Smooth muscle cell (in vitro differentiated cells): ENCODE measurements around the gene ZNF148. TPM values are rescaled to one million over a fixed set of nuclear protein-coding genes. Genes with fewer than 3 reads are reported as not detected.
A peak's percentile ranks its signal among the peaks of the same experiment; 100 is the strongest.

Experiments used
- DNase-seq: peaks from one replicate; lab custom pipeline; 2025; ENCODE audit not compliant: unreplicated experiment; lab: John Stamatoyannopoulos, UW
- H2AFZ ChIP-seq: fragments of 200-600 bp; sonication (generic); 2 replicates; pipeline ENCODE4 v1.6.0; 2016; ENCODE audit warnings: antibody characterized with exemption, low read depth, mild to moderate bottlenecking
- H3F3A ChIP-seq: fragments of 200-600 bp; sonication (generic); 2 replicates; pipeline ENCODE4 v1.6.0; 2017; ENCODE audit warnings: antibody characterized with exemption, low read depth
- H3K27ac ChIP-seq: fragments of 200-600 bp; sonication (generic); 2 replicates; pipeline ENCODE4 v1.5.1; 2016; ENCODE audit warnings: low read depth, mild to moderate bottlenecking
- H3K27me3 ChIP-seq: fragments of 200-600 bp; sonication (generic); 2 replicates; pipeline ENCODE4 v1.6.1; 2016; ENCODE audit warnings: low read depth, mild to moderate bottlenecking
- H3K36me3 ChIP-seq: fragments of 200-600 bp; sonication (generic); 2 replicates; pipeline ENCODE4 v1.5.1; 2016; ENCODE audit warnings: low read depth
- H3K4me1 ChIP-seq: fragments of 200-600 bp; sonication (generic); 2 replicates; pipeline ENCODE4 v1.5.1; 2016; ENCODE audit warnings: low read depth
- H3K4me2 ChIP-seq: fragments of 200-600 bp; sonication (generic); 2 replicates; pipeline ENCODE4 v1.6.0; 2016; ENCODE audit warnings: mild to moderate bottlenecking
- H3K4me3 ChIP-seq: fragments of 200-600 bp; sonication (generic); 2 replicates; pipeline ENCODE4 v1.5.1; 2016; ENCODE audit warnings: mild to moderate bottlenecking
- H3K79me2 ChIP-seq: fragments of 200-600 bp; sonication (generic); 2 replicates; pipeline ENCODE4 v1.6.0; 2016; ENCODE audit warnings: low read depth, mild to moderate bottlenecking
- H3K9ac ChIP-seq: fragments of 200-600 bp; sonication (generic); 2 replicates; pipeline ENCODE4 v1.6.0; 2016; ENCODE audit warnings: low read depth
- H3K9me3 ChIP-seq: fragments of 200-600 bp; sonication (generic); replicated peaks from 2 replicates; pipeline ENCODE4 v1.5.1; 2016; ENCODE audit warnings: low read depth
- H4K20me1 ChIP-seq: fragments of 200-600 bp; sonication (generic); 2 replicates; pipeline ENCODE4 v1.6.0; 2016; ENCODE audit warnings: low read depth
- CTCF ChIP-seq: fragments of 200-600 bp; sonication (generic); IDR thresholded peaks from 2 replicates; pipeline ENCODE4 v1.5.1; 2017; ENCODE audit warnings: borderline replicate concordance, mild to moderate bottlenecking, antibody characterized with exemption; ENCODE audit not compliant: insufficient read depth, poor library complexity, severe bottlenecking
- WGBS: methylation state at CpG from one replicate; pipeline ENCODE4 v1.1.7; 2016; ENCODE audit warnings: low lambda C conversion rate; 5-methylcytosine and 5-hydroxymethylcytosine counted together
- polyA plus RNA-seq: library from polyadenylated mRNA; unstranded; fragments of >200 nt; fragmentation: Nextera tagmentation; extraction: Ambion mirVana; gene quantifications from 2 replicates; pipeline ENCODE4 v1.2.1, GENCODE V29; 2016
- total RNA-seq: library from RNA; depleted of rRNA; stranded (reverse); fragments of >200 nt; gene quantifications from 2 replicates; pipeline ENCODE4 v1.2.3, GENCODE V29; 2014

ZNF148 gene
- total and polyA plus RNA-seq, 2 experiments from 2014 or later = 23.6 to 27.7 TPM

DNA sequence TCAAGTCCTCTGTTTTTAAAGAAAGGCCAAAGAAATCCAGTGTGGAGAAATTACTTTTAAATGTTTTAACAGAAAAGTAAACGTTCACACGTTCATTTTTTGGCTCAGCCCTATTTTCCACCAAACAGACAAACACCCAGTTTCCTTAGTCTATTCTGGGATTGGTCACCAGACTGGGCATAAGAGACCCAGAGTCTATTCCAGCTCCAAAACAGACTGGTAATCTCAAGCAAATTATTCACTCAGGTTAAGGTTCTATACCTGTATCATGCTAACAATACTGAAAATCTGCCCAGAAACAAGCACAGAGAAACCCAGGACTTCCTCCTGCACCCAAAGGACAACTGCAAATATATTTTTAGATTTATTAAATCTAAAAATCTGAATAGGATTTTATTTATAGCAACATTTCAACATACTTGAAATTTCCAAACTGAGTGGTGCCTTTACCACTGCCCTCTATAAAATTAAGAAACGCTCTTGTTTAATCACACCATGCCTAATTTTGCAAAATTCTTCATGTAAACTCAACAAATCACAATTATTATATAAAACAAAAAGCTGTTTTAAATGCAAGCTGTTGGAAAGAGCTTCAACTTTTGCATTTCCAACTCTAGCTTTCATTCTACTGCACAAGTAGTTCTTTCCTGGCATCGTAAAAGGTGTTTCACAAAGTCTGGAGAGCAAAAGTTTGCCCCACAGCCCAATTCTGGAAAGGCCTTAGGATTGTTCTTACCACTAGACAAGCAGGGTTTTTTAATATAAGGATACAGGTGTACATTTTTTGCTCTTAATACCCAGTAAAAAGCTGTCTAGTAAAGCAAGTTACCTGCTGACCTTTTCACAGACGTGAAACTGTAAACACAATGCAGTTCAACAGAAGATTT, 18.7 kb downstream of the ZNF148 start:
- no peak for DNase-seq
- H2AFZ ChIP-seq = no peak overlapping the region
- H3K9ac ChIP-seq = no peak overlapping the region
- H3K36me3 ChIP-seq = no peaks in the 10 kb centered on the region
- H4K20me1 ChIP-seq = peaks cover 99% of the 10 kb centered on the region
- 89% methylated on average over 5 of the region's 5 CpGs for WGBS
- H3K27ac ChIP-seq = no peak overlapping the region
- H3K4me3 ChIP-seq = peak overlapping the region; percentile 55
- no peaks in the 10 kb centered on the region for H3K9me3 ChIP-seq
- TF ChIP-seq CTCF = no peak
- H3K27me3 ChIP-seq = no peaks in the 10 kb centered on the region
- H3F3A ChIP-seq = no peaks in the 10 kb centered on the region
- peak overlapping the region; percentile 84 for H3K4me2 ChIP-seq
- H3K79me2 ChIP-seq = peaks cover 100% of the 10 kb centered on the region
- peaks cover 9% of the 10 kb centered on the region for H3K4me1 ChIP-seq

- Histone ChIP-seq H3K36me3 (no peaks in the 10 kb centered on the region), H3F3A (no peaks in the 10 kb centered on the region), H3K4me3 (no peak overlapping the region), H3K4me1 (peaks cover 9% of the 10 kb centered on the region), H3K4me2 (no peak overlapping the region), H3K79me2 (peaks cover 100% of the 10 kb centered on the region), H3K27me3 (no peaks in the 10 kb centered on the region), H3K9me3 (no peaks in the 10 kb centered on the region), H3K27ac (no peak overlapping the region), H4K20me1 (peaks cover 98% of the 10 kb centered on the region), H2AFZ (no peak overlapping the region), H3K9ac (no peak overlapping the region)
- WGBS = 98% methylated on average over 3 of the region's 3 CpGs
- DNase-seq = no peak
- TF ChIP-seq CTCF = no peak
These were observed 21.5 kb downstream of the ZNF148 start for GRCh38 chr3:125353659-125354058.

DNA sequence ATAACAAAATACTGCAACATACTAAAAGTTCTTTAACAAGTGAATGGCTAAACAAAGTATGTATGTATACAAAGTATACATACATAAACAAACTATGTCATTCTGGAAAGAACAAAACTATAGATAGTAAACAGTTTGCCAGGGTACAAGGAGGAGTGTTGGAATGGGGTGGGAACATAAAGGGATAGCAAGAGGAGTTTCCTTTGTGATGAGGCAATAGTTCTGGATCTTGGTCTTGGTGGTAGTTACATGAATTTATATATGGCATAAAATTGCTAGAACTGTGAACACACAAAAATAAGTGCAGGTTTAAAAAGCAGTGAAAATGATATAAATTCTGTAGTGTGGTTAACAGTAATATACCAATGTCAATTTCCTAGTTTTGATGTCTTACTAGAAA, 22.0 kb downstream of the ZNF148 start:
- Histone ChIP-seq H2AFZ (no peak overlapping the region), H3K4me2 (no peak overlapping the region), H3K27me3 (no peaks in the 10 kb centered on the region), H3K4me3 (no peak overlapping the region), H3F3A (no peaks in the 10 kb centered on the region), H3K4me1 (peaks cover 9% of the 10 kb centered on the region), H4K20me1 (peaks cover 98% of the 10 kb centered on the region), H3K9me3 (no peaks in the 10 kb centered on the region), H3K9ac (no peak overlapping the region), H3K79me2 (peaks cover 100% of the 10 kb centered on the region), H3K27ac (no peak overlapping the region), H3K36me3 (no peaks in the 10 kb centered on the region)
- no peak for DNase-seq
- TF ChIP-seq CTCF = no peak
